ENCODE results near the gene MIA2.
"Not testable (repeated sequence)": the region's sequence is repeated elsewhere in the genome, so short reads cannot be mapped to it uniquely, and the experiment has no call there.

The MIA2 gene

DNA sequence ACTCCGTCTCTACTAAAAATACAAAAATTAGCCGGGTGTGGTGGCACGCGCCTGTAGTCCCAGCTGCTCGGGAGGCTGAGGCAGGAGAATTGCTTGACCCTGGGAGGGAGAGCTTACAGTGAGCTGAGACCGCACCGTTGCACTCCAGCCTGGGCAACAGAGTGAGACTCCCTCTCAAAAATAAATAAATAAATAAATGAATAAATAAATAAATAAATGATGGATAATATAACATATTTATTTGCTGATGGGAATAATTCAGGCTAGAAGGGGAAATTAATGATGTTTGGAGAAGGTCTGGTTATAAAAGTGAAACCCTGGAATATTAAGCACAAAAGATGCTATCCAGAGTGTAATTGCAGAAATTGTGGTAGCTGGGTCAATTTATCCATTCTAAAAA, 107.4 kb downstream of the MIA2 start:
- DNase-seq = not testable (repeated sequence)

DNA sequence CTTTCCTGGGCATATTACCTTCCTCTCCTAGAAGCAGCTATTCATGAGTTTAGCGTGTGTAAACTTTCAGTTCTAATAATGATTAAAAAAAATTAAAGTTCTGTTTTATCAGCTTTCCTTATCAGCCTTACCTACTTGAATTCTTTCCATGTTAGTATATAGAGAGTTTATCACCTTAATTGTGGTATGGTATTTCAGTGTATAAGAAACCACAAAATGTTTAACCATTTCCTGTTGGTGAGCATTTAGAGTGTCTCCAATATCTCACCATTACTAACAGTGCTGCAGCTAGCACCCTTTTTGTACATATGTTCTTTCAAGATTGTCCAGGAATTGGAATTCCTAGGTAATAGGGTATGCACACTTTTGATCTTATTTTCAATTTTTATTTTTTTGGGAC, 109.1 kb downstream of the MIA2 start:
- no peak for DNase-seq

DNA sequence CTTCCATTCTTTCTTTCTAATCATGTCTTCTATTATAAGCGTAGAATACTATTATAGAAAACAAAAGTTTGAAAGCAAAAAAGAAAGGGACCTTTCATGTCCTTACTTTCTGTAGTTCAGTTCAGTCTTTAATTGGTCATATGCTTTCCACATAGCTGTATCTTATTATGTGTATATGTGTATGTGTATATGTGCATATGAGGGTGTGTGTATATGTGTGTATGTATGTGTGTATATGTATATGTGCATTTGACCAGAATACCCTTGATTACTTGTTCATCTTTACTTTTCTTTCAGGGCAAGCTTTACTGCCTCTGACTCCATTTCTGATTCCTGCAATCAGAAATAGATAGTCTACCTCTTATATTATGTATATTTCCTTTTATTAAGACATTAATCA, 109.9 kb downstream of the MIA2 start:
- no peak for DNase-seq

DNA sequence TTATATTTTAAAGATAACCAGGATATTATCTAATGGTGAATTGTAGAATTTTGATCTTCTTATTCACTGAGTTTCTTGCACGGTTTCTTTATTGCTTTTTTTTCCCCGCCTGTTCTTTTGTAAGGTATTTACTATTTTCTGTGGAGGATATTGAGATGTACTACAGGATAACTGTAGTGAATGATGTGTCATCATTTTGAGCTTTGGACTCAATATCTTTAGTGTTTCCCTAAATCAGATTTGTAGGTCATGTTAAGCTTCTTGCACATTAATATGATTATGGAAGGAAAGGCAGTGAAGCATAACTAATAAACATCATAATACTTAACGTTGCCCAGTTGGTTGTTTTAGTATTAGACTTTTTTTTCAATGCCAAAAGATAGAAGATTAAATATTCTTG, 117.2 kb downstream of the MIA2 start:
- no peak for DNase-seq

DNA sequence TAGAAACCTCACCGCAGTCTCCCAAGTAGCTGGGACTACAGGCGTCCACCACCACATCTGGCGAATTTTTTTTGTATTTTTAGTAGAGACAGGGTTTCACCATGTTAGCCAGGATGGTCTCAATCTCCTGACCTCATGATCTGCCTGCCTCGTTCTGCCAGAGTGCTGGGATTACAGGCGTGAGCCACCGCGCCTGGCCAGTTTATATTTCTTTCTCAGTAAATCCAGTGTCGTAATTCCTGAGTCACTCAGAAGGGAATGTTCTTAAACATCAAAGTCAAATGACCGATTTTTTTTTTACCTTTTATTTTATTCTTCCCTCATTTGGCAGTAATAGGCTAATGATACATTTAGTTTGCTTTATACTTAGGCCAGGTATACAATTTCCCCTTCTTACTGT, 118.0 kb downstream of the MIA2 start:
- DNase-seq = no peak

DNA sequence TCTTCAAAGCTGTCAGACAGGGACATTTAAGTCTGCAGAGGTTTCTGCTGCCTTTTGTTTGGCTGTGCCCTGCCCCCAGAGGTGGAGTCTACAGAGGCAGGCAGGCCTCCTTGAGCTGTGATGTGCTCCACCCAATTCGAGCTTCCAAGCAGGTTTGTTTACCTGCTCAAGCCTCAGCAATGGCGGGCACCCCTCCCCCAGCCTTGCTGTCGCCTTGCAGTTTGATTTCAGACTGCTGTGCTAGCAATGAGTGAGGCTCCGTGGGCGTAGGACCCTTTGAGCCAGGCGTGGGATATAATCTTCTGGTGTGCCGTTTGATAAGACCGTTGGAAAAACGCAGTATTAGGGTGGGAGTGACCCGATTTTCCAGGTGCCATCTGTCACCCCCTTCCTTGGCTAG, 125.4 kb downstream of the MIA2 start:
- not testable (repeated sequence) for DNase-seq

DNA sequence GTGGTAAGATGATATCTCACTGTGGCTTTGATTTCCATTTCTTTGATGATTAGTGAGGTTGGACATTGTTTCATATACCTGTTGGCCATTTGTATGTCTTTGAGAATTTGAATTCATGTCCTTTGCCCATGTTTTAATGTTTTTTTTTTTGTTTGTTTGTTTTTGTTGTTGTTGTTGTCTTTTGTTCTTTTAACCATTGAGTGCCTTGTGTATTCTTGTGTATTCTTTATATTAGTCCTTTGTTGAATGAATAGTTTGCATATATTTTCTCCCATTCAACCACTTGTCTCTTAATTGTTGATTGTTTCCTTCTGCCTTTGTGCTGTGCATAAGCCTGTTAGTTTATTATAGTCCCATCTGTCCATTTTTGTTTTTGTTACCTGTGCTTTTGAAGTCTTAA, 126.6 kb downstream of the MIA2 start:
- no peak for DNase-seq

DNA sequence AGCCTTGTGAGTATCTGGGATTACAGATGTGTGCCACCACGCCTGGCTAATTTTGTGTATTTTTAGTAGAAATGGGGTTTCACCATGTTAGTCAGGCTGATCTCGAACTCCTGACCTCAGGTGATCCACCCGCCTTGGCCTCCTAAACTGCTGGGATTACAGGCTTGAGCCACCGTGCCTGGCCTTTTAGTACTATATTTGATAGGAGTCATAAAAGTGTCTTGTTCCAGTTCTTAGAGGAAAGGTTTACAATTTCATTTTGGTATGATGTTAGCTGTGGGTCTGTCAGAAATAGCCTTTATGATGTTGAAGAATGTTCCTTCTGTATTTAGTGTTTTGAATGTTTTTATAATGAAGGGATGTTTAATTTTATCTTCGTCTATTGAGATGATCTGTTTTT, 127.8 kb downstream of the MIA2 start:
- DNase-seq = not testable (repeated sequence)

DNA sequence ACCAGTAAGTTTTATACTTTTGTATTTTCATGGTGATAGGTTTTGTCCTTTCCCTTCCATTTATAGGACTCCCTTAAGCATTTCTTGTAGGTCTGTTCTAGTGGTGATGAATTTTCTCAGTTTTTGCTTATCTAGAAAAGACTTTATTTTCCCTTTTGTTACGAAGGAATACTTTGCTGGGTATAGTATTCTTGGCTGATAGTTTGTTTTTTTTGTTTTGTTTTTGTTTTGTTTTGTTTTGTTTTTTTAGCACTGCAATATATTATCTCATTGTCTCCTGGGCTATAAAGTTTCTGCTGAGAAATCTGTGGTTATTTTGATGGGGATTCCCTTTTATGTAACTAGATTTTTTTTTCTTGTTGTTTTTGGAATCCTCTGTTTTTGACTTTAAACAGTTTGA, 130.8 kb downstream of the MIA2 start:
- no peak for DNase-seq

DNA sequence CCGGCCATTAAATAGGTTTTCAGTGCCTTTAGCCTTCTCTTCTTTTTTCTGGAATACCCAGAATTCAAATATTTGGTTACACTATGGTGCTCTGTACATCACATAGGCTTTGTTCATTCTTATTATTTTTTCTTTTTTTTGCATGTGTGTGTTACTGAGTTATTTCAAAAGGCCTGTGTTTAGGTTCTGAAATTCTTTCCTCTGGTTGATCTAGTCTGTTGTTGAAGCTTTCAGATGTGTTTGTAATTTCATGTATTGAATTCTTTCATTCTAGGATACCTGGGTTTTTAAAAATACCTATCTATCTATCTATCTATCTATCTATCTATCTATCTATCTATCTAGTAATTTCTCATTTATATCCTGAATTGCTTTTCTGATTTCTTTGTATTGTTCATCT, 131.6 kb downstream of the MIA2 start:
- DNase-seq = no peak

DNA sequence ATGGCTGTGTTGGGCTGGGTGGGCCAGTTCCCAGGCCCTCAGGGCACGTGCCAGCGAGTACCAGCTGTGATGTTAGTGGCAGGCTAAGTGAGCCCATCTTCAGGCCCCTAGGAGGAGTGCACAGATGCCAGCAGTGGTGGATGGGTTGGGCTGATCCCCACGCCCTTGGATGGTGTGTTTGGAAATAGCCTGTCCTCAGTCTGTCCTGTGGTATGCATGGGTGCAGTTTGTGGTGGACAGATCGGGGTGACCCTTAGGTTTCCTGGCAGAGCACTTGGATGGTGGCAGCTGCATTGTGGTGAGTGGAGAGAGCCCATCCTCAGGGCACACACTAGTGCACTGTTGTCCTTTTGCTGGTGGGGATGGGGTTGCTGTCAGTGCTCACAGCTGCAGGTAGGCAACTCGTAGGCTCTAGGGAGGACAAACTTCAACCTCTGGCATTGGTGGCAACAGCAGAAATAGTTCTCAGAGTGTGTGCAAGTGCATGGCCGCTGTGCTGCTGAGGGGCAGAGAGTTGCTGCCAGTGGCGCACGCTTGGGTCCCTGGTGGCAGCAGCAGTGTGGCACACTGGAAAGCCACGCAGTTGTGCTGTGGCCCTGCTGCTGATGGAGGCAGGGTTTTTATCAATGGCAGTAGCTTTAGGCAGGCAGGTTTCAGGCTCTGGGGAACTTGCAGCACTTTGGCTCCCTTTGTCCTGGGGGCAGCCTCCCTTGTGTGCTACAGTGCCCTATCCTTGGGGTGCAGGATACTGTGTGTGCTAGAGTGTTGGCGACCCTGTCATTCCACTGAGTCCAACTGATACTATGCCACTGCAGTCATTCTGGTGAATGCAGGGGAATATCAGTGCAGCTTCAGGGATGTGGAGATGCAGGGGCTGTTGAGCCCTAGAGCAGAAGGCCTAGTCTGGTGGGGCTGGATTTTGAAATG, 133.0 kb downstream of the MIA2 start:
- DNase-seq = no peak

DNA sequence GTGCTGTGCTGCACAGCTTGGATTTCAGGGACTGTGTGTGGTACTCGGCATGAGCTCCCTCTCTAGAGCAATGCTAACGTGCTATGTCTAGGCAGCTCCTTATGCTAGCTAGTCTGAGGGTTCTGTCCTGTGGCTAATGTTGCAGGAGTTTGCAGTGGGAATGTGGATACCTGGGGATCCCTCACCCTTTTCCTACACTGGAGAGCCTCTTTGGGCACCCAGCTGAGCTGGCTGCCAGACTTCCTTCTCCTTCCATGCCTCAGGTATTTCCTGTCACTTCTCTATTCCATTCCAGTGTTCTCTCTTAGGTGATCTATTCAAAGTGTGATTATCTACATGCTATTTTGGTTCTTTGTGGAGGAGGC, 133.7 kb downstream of the MIA2 start:
- no peak for DNase-seq

DNA sequence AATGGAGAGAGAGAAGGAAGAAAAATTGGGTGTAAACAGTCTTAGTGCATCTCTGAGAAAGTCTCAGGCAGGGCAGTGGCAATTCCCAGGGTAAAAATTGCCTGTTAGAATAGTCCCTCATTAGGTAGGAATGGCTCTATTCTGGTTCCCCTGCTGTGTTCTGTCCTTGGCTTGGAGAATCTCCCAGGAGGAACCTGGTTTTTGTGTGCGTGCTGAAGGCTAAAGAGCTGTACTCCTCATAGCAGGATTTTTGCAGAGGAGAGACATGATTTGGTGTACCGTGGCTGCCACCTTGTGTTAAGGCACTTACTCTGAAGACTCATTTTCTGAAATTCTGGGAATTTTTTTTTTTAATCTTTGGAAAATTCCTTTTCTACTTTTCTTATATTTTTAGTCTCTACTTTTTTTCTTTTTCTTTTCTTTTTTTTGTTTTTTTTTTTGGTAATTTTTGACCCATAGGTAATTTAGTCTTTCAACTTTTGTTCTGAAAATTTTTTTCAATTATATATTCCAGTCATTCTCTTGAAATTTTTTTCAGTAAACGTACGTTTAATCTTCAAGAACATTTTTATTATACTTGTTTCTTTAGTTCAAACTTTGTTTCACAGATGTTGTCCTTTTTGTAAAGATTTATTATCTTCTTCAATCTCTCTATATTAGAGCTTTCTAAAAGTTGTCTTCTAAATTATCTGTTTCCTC, 134.7 kb downstream of the MIA2 start:
- peak; percentile 33 for DNase-seq

DNA sequence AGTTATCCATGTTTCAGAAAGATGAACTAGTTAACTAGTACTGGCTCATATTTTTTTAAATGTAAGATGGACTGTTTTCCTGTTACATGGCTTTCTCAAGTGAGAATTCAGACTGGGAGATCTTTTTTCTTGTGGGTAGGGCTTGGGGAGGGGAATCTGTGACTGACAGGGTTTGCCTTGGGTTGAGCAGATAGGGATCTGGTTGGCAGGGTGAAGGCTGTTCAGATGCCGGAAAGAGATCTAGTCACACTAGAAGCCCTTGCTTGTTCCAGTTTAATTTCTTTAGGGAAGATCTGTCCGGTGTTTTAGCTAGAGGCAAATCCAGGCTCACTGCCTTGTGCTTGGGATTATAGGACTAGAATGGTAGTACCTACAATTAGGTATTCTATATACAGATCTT, 135.3 kb downstream of the MIA2 start:
- no peak for DNase-seq

DNA sequence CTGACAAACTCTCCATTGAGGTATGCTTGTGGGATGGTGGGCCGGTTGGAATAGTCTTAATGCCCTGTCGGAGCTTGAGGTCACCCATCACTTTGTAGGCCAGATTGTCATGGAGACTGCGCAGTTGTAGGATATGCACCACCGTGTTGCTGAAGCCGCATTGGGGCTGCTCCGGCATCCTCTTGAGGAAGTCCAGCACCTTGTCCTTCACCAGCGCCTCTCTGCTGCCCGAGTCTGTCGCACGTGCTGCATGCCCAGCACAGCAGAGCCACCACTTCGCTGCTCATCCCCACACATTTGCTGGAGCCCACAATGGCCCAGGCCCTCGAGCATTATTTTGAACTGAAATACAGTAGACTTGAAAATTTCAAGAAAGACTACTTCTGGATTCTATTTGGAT, 136.7 kb downstream of the MIA2 start:
- no peak for DNase-seq

DNA sequence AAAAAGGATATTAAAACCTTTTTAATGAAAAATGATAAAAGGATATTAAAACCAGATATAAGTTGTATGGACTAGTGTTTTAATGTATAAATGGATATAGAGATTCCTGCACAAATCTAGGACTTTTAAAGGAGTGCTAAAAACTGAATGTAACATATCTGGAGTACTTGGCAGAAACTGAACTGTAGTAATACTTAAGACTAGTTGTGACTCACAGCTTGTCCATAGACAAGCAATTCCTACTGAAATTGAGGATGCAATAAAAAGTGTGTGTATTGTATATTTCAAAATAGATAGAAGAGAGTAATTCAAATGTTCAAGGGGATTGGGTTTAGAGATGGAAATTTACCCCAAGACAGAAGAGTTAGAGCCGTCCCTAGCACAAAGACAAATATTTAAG, 138.9 kb downstream of the MIA2 start:
- DNase-seq = no peak

DNA sequence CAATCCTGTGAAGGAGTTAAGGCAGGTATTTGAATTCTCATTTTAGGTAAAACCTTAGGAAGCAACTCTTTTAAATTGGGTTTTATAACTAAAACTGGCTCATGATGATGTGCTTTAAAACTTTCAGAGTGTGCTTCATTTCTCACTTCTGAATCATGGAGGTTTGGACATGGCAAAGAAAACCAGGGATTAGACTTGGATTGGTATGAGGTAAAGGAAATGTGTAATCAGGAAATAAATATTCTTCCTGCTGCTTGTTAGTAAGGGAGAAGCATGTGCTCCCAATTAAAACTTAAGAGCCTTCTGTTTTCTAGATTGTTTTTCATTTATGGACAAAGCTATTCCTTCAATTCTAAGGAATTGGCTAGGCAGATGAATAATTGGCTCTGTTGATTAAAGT, 141.1 kb downstream of the MIA2 start:
- no peak for DNase-seq

DNA sequence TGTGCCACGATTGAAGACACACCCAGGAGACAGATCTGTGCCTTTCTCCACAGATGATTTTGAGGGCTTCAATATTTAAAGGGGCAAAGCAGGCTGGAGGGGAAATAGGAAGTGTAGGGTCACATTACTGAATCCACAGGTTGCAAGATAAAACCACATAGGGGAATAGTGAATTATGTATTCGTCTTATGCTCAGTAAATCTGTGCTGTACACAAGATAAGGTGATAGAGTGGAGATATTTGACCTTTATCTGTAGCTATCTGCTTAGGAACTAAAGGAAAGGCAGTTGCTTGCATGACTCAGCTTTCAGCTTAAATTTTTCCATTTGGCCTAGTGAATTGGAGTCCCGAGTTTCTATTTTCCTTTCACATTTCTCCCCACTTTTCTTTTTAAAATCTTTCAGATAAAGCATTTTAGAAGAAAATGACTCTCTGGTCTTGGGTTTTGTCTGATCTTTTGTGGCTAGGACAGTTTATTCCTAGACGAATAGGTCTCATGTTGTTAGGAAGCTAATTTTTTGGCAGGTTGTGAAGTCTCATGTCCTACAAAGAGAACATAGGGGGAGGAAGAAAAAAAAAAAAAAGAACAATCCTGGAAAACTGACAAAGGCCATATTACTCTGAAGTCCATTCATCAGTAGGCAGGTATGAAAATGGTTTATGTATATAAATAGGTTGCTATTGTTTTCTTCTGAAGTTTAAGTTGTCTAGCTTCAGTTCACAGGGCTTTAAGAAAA, 143.1 kb downstream of the MIA2 start:
- no peak for DNase-seq

DNA sequence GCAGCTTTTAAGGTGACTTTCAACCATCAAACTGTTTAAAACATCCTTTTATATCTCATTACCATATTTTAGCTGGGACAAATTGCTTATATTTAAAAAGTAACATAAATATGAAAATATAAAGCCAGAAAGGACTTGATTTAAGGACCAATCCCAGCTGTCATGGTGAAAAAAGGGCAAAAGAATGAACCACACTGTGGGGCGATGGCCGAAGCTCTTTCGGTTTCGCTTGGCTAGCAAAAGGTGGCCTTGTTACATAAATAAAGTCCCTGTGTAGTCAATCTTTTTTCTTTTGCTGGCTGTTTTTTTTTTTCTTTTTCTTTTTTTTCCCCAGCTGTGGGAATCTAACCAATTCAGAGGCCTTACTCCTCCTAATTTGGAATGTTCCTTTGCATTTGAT, 147.7 kb downstream of the MIA2 start:
- DNase-seq = no peak

DNA sequence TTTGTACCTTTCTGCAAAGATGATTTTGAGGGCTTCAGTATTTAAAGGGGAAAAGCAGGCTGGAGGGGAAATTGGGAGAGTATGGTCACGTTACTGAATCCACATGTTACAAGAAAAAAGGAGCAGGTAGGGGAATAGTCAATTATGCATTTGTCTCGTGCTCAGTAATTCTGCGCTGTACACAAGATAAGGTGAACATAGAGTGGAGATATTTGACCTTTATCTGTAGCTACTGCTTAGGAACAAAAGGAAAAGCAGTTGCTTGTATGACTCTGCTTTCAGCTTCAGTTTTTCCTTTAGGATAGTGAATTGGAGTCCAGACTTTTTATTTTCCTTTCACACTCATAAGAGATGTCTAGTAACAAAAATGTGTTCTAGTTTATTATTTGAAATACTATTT, 148.7 kb downstream of the MIA2 start:
- DNase-seq = no peak

DNA sequence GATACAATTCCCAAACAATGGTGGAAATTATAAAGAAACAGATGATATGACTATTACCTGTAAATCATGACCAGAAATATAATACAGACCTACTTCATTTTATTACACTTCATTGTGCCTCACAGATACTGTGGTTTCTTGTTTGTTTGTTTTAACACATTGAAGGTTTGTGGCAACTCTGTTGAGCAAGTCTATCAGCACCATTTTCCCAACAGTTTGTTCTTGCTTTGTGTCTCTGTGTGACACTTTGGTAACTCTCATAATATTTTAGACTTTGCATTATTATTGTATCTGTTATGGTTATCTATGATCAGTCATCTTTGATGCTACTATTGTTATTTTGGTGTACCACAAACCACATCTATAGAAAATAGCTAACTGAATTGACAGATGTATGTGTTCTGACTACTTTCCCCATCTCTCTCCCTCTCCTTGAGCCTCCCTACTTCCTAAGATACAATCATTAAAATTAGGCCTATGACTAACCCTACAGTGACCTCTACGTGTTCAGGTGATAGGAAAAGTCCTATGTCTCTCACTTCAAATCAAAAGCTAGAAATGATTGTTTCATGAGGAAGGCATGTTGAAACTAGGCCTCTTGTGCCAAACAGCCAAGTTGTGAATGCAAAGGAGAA, 149.4 kb downstream of the MIA2 start:
- no peak for DNase-seq

DNA sequence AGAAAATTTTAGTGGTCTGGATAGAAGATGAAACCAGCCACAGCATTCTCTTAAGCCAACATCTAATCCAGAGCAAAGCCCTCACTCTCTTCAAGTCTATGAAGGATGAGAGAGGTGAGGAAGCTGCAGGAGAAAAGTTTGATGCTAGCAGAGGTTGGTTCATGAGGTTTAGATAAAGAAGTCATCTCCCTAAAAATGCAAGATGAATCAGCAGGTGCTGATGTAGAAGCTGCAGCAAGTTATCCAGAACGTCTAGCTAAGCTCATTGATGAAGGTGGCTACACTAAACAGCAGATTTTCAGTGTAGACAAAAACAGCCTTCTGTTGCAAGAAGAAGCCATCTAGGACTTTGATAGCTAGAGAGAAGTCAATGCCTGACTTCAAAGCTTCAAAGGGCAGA, 150.0 kb downstream of the MIA2 start:
- DNase-seq = no peak

DNA sequence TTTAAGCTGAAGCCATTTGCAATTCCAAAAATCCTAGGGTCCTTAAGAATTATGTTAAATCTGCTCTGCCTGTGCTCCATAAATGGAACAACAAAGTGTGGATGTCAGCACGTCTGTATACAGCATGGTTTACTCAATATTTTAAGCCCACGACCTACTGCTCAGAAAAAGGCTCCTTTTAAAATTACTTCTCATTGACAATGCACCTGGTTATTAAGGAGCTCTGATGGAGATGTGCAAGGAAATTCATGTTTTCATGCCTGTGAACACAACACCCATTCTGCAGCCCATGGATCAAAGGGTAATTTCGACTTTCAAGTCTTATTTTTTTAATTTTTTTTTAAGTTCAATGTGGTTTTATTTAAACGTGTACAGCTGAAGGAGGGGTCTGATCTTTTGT, 150.5 kb downstream of the MIA2 start:
- DNase-seq = no peak

Measured in stimulated activated CD4-positive, alpha-beta T cell treated with anti-CD3 and anti-CD28 coated beads, Interleukin-15, amount 100 ng/mL, for 24 hours (primary cell).